HT1080 (cell line): ENCODE data around the gene LNPK. TPM values are rescaled to one million over a fixed set of nuclear protein-coding genes. Genes with fewer than 3 reads are reported as not detected.
"Not testable (repeated sequence)": the region's sequence is repeated elsewhere in the genome, so short reads cannot be mapped to it uniquely, and the experiment has no call there.

Experiments
- DNase-seq: peaks from one replicate; pipeline ENCODE4 v3.0.0-alpha.2; 2015; ENCODE audit warnings: low read depth
- polyA plus RNA-seq, 2 experiments: library from polyadenylated mRNA; depleted of rRNA; stranded (reverse); fragments of >200 nt; gene quantifications; 2 replicates each; pipeline ENCODE4 v1.2.3, GENCODE V29; 2015
- total RNA-seq: library from RNA; depleted of rRNA; stranded (reverse); fragments of >200 nt; shearing (Covaris generic); gene quantifications from 2 replicates; pipeline ENCODE4 v1.2.3, GENCODE V29; 2014; rRNA removed

LNPK gene, protein sequence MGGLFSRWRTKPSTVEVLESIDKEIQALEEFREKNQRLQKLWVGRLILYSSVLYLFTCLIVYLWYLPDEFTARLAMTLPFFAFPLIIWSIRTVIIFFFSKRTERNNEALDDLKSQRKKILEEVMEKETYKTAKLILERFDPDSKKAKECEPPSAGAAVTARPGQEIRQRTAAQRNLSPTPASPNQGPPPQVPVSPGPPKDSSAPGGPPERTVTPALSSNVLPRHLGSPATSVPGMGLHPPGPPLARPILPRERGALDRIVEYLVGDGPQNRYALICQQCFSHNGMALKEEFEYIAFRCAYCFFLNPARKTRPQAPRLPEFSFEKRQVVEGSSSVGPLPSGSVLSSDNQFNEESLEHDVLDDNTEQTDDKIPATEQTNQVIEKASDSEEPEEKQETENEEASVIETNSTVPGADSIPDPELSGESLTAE
- total RNA-seq = 24.6 and 29.6 TPM in 2 replicates
- polyA plus RNA-seq (2015; cell fraction: cytosol; rRNA removed) = 18.4 and 20.8 TPM in 2 replicates
- 13.4 and 20.3 TPM in 2 replicates for polyA plus RNA-seq (2015; cell fraction: nucleus; rRNA removed)

DNA sequence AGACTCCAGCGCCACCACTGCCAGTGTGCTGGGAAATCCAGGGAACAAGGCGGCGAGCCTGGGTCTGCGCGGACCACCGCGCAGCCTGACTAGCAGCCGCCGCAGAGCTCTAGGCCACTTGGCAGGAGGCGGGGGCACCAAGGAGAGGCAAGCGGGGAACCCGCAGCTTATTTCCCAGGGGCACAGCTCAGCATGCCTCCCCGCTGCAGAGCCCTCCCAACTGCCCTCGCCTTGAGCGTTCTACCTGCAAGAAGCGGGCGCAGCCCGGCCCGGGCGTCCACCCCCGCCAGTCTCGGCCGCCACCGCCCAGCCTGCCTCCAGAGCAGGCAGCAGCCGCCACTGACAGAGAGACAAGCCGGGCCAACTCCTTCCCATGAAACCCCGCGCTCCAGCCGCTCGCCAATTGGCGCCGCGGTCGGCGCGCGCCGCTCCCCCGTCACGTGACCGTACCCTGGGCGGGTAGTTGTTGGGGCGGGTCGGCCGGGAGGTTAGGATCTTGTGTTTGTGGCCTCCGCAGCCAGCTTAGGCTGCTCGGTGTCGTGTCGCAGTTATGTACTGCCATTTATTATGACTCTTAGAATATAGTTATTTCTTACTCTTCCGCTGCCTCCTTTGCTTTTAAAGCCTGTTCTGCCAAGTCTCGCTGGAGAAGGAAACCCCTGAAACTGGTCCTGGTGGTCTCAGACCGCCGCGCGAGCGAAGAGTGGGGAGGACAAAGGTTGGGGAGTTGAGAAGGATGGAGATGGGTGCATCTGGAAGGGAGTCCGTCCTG, at the start of gene LNPK:
Gene LNPK, minus strand, starts transcription at position 352 of the 772 bp plus-strand sequence. CDS start 6,683 bp downstream, outside the sequence.
- DNase-seq = peak; percentile 92

DNA sequence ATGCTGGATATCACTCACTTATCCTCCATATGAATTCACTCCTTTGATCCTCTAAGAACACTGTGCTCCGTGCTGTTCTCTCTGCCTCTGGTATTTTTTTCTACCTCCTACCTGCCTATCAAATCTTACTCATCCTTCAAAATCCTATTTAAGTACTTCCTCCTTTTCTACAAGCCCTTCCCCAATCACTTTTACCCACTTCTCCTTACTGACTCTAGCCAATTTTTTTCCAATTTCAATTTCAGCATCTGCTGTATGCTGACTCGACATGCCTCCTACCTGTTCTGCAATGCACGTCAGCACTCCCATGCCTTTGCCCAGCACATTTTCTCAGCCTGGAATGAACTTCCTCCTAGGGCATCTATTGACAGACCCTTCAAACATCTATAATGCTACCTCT, 37.3 kb upstream of the LNPK start:
- no peak for DNase-seq

DNA sequence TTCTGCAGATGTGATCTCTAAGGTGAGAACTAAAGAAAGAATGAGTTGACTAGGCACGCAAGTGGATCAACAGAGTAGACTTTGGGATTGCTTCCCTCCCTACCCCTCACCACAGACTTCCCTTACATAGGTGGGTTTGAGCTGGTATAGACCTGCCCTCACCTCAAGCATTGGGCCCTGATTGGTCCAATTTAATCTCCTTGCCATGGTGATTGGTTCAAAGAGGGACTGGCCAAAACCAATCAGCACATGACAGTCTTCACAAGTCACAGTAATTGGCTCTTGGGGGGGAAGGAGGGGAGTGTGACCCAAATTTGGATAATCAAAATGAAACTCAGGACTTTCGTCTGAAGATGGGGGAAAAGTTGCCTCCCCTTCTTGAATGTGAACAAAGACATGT, 36.6 kb upstream of the LNPK start:
- DNase-seq = peak; percentile 58

DNA sequence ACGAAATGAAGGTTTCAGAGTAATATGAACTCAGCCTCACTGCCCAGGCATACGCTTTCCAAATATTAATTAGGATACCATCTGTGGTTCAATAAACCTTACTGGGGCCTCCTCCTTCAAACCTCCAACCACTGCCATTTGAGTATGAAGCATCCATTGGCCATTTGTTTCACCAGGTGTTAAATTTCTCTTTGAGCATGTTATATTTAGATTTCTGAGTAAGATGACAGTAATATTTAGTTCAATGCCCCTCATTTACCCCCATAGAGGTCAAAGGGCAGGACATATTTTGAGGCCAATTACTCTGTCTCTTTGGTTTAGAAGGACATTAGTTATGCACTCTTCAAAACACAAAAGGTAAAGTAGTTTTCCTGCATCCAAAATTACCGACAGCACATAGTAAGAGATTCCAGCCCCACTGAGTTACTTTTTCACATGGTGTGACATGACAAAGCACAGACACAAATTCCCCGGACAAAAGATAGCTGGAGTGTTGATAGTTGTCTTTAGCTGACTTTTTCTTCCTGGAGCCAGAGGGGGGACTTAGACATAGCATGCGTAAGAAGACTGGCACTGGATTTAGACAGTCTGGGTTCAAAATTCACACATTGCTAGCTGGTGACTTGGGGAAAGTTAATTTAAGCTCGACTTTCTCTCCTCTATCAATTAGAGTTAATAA, 33.1 kb upstream of the LNPK start:
- no peak for DNase-seq

DNA sequence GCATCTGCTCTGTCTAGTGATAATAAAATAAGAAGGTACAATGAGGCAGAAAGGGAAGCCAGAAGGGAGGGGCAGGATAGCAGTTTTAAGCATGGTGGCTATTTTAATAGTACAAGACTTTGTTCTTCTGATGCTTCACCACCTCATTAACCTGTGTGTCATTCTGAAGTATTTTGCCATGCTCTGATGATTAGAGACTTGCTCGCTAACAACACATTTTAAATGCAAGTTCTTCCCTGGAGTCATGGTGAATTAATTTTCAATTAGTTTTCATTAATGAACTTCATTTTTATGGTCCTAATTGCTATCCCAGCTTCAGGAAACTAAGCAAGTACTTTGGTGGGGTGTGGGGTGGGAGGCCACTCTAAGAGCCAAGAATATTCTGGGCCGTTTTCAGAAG, 25.7 kb upstream of the LNPK start:
- no peak for DNase-seq

DNA sequence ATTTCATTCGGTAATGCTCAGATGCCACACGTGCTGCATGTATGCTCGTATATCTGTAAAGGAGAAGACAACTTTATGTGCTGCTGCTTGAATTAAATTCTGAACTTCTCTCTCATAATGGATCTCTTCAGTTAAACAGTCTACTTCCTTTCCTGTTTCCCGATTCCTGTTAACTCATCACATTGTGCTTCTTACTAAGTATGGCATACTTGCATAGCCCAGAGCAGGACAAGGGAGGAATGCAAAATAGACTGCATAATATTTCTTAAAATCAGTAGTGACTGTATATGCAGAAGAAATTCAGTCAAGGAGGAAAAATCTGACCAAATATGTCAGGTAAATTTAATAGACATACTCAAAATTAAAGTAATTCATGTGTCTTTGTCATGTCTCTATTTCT, 23.9 kb upstream of the LNPK start:
- DNase-seq = no peak

DNA sequence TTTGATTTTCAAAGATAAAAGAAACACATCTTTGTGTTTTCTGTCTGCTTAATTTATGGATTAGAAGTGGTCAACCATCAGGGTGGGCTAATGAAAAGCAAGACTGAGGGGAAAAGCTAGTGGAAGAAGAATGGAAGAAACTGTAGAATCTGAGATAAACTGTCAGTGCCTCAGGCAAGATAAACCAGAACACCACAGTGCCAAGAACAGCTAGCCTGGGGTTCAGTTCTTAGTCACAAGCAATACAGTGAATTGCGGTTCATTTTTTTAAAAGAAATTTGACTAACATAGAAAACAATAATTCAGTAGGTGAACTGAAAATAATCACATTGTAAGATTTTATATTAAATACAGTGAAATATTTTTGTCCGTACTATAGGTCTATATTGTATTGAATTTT, 22.0 kb upstream of the LNPK start:
- no peak for DNase-seq

DNA sequence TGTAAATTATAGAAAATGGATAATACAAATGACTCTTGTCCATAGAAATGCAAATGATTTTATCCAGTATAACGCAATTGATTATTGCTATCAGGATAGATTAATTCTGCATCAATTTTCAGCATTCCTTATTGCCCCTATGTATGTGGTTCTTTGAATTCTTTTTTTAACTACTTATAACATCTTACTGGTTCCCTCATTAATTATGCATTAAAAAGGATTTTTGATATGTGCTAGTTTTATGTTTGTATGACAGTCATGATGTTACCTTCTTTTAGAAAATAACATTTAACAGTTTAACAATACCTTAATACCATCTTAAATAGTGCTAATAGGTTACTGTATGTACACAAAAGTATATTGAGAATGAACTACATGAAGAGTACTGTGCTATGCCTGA, 20.0 kb upstream of the LNPK start:
- no peak for DNase-seq

DNA sequence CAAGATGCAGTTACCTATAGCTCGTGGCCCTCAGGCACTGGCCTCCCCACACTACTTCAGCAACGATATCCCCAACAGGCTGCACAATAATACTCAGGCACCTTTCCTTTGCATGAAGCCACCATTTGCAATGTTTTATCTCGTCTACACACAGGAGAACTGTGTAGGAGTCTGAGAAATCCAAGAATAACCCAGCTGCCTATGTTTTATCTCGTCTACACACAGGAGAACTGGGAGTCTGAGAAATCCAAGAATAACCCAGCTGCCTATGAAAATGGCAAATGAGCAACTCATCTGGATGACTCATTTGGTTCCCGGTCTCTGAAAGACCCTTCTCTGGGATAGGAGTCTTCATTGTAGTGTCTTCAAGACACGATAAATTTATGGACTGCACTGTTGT, 18.3 kb upstream of the LNPK start:
- peak; percentile 31 for DNase-seq

DNA sequence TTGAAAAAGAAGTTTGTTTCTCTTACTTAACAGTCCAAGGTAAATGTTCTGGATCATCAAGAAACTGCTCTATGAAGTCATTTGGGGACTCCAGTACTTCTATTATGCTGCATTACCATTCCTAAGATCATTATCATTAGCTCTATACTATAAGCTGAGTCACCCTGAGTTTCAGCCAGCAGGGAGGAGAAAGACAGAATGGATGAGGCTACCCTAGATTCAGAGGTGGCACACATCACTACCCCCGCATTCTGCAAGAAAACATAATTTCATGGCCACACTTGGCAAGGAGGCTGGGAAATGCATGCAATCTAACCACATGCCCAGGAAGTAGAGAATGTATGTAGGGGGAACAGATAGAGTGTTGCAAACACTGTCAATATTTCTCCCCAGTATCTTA, 16.6 kb upstream of the LNPK start:
- peak; percentile 17 for DNase-seq

DNA sequence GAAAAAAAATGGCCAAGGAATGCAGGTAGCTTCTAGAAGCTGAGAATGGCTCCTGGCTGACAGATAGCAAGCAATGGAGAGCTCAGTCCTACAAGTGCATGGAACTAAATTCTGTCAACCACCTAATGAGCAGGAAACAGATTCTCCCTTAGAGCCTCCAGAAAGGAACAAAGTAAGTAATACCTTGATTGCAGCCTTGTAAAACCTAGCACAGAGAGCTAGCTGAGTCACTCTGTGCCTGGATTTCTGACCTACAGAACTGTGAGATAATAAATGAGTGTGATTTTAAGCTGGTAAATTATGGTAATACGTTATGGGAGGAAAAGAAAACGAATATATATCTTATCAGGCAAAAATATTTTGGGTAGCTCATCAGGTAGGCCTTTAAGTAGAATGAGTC, 7.4 kb upstream of the LNPK start:
- no peak for DNase-seq

DNA sequence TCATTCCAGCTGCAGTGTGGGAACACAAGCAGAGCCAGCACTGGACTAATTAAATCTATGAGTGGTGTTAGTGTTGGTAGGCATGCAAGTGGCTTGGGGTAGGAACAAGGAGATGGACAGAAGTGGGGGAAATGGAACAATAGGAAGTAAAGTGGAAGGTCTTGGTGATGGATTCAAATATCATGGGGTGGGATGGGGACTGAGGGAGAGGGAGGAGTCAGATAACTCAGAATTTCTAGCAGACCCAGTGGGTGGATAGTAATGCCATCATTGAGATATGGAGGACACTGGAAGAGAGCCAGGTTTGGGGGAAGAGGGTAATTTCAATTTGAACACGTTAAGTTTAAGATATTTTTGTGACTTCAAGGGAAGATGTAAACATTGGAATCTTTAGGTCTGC, 2.9 kb upstream of the LNPK start:
- DNase-seq = no peak

DNA sequence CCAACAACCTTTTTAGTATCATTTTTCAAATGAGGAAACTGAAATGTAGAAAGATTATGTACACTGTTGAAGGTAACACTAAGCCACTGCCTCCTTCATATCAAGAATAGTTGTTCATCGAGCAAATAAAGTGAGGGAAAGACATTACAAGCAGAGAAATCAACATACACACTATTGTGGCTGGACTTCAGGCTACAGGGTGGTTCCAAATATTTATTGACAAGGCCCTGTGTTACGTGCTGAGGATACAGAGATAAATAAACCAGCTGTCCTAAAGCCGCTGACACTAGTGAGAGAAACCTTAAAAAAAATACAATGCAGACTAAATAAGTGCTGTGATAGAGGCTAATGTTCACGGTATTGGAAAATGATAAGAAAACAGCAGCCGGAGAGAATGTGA, 1.9 kb upstream of the LNPK start:
- DNase-seq = no peak

DNA sequence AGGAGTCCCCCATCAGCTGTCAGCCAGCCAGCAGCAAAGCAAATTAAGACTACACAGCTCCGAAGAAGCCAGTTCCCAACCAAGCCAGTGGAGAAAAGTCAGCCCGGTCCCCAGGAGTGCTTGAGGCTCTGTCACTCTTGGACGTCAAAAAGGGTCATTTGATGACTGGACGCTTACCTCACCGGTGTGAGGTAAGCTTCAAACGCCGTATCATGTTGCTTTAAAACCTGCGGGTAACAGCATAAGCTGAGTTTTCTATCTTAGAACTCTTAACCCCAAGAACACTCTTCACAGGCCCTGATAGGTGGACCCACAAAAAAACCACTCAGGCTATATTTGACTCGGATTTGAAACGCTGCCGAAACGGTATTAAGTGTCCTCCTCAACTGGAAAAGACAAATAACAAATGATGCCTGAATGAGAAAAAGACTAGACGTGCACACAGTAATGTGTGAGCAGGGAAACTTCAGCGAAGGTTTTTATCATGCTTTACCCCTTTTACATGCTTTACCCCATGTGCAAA, 682 bp upstream of the LNPK start:
- DNase-seq = no peak

DNA sequence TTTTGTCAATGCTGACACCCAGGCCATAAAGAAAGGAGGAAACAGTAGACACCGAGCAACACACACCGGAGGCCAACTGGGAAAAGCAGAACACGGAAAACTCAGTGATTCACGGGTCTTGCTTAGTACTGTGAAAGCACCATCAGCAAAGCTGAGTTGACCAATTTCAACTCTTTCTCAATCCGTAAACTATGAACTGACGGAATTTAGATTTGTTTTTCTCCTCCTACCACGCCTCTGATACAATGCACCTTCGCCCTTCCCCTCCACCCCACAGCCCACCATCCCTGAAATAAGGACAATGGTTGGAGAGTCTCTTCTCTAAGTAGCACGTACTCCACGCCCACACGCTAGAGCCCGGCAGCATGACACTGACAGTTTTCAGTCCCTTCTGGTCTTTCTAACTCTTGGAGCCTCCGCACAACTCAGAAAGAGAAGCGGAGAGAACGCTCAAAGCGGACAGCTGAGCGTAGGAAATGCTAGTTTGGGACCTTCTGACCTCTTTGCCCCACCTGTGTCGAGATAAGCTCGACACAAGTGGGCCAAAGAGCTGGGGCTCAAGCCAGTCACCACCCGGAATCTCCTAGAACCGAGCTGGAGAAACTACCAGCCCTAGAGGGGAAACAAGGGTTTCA, 669 bp downstream of the LNPK start:
- peak; percentile 32 for DNase-seq

DNA sequence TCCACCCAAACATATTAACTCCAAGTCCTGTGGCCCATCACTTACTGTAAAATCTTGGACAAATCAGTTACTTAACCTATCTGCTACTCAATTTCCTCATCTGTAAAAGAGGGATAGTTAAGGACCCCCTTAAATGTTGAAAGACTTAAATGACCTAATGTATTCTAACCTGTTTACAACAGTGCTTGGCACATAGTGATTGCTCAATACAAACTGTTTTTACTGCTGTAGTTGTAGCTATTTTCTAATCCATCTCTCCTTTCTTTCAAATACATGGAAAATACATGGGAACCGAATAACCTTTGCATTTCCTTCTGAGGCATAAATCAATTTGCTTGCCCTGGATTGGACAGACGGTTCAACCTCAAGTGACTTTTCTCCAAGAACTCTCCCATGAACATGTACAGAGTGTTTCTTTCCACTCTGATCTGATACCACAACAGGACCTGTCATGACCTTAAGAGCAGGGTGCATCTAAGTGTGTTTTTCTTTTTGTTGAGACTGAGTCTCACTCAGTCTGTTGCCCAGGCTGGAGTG, 2.7 kb downstream of the LNPK start:
- DNase-seq = no peak

DNA sequence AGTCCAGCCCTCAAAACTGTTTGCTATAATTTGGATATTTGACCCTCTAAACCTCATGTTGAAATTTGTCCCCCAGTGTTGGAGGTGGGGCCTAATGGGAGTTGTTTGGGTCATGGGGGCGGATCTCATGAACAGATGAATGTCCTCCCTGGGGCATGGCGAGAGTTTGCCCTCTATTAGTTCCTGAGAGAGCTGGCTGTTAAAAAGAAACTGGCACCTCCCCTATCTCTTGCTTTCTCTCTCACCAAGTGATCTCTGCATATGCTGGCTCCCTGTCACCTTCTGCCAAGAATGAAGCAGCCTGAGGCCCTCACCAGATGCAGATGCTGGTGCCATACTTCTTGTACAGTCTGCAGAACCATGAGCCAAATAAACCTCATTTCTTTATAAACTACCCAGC, 12.0 kb downstream of the LNPK start:
- no peak for DNase-seq

DNA sequence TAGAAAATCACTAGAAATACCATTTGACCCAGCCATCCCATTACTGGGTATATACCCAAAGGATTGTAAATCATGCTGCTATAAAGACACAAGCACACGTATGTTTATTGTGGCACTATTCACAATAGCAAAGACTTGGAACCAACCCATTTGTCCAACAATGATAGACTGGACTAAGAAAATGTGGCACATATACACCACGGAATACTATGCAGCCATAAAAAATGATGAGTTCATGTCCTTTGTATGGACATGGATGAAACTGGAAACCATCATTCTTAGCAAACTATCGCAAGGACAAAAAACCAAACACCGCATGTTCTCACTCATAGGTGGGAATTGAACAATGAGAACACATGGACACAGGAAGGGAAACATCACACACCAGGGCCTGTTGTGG, 14.9 kb downstream of the LNPK start:
- not testable (repeated sequence) for DNase-seq

DNA sequence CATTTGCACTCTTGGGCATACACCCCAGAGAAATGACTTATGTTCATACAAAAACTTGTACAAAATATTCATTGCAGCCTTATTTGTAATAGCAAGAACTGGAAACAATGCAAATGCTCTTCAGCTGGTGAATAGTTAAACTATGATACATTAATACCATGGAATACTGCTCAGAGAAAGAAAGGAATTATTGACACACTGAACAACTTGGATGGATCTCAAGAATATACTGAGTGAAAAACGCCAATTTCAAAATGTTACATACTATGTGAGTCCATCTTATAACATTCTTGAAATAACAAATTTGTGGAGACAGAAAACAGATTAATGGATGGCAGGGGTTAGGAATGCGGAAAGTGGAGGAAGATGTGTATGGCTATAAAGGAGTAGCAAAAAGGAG, 17.2 kb downstream of the LNPK start:
- DNase-seq = no peak

DNA sequence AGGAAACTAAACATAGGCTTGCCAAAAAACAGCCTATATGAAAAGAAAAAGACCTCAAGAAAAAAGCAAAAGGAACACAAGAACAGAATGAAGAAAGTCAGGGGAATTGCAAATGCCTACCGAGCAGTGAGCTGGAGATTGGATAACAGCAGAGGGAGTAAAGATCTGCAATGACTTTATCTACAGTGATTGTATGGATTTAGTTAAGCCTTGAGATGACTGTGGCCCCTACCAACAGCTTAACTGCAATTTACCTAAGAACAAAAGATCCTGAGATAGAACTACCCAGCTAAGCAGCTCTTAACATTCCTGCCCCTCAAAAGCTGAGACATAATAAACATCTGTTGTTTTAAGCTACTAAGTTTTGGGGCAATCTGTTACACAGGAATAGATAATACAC, 20.5 kb downstream of the LNPK start:
- DNase-seq = no peak
